DMS 273 (cell line): ENCODE results near the gene DNAH9.
A peak's percentile ranks its signal among the peaks of the same experiment; 100 is the strongest.
"Not testable (repeated sequence)": the region's sequence is repeated elsewhere in the genome, so short reads cannot be mapped to it uniquely, and the experiment has no call there.

Source experiments
- DNase-seq: peaks from one replicate; lab custom pipeline; 2025; ENCODE audit not compliant: unreplicated experiment; lab: John Stamatoyannopoulos, UW

Gene DNAH9

GRCh38 chr17:11950771-11951519, 352.7 kb downstream of the DNAH9 start:
- DNase-seq, result no peak

GRCh38 chr17:11952610-11953009, 354.3 kb downstream of the DNAH9 start:
- DNase-seq, result no peak

- no peak for DNase-seq
These were observed 355.7 kb downstream of the DNAH9 start for GRCh38 chr17:11953924-11954323.

- no peak for DNase-seq
These were observed 356.7 kb downstream of the DNAH9 start for GRCh38 chr17:11954936-11955335.

- no peak for DNase-seq
These were observed 371.3 kb downstream of the DNAH9 start for GRCh38 chr17:11969565-11969964.

GRCh38 chr17:11972741-11973140, 374.5 kb downstream of the DNAH9 start:
- not testable (repeated sequence) for DNase-seq

GRCh38 chr17:11979795-11980194, 381.5 kb downstream of the DNAH9 start:
- no peak for DNase-seq

GRCh38 chr17:11980813-11981212, 382.5 kb downstream of the DNAH9 start:
- DNase-seq, result peak; percentile 5

GRCh38 chr17:11981862-11982261, 383.6 kb downstream of the DNAH9 start:
- no peak for DNase-seq

GRCh38 chr17:11986179-11986941, 388.1 kb downstream of the DNAH9 start:
- no peak for DNase-seq

GRCh38 chr17:11986942-11987329, 388.7 kb downstream of the DNAH9 start:
- peak; percentile 53 for DNase-seq

GRCh38 chr17:11990363-11990983, 392.2 kb downstream of the DNAH9 start:
- DNase-seq, result no peak

GRCh38 chr17:11991461-11991860, 393.2 kb downstream of the DNAH9 start:
- DNase-seq, result no peak

- peak; percentile 74 for DNase-seq
These were observed 398.5 kb downstream of the DNAH9 start for GRCh38 chr17:11996722-11997146.

- peak; percentile 96 for DNase-seq
These were observed 399.1 kb downstream of the DNAH9 start, which contains the start of gene ZNF18 for GRCh38 chr17:11997147-11997971. TSS of gene ZNF18 (minus strand) at chr17:11997475. CDS start at chr17:11992829, 4,646 bp downstream.

- DNase-seq, result no peak
These were observed 399.6 kb downstream of the DNAH9 start for GRCh38 chr17:11997972-11998233.

- no peak for DNase-seq
These were observed 401.4 kb downstream of the DNAH9 start for GRCh38 chr17:11999696-12000095.

GRCh38 chr17:12007466-12007865, 409.2 kb downstream of the DNAH9 start:
- DNase-seq, result no peak
